GM10266 (cell line): ENCODE measurements around the gene GRIK1.

Source experiments
- DNase-seq: peaks from one replicate; pipeline ENCODE4 v3.0.0; 2012; ENCODE audit errors: extremely low spot score
- CTCF ChIP-seq: IDR thresholded peaks from 2 replicates; pipeline ENCODE4 v1.5.1; 2012; ENCODE audit warnings: mild to moderate bottlenecking, low read depth; ENCODE audit not compliant: control insufficient read depth, insufficient read depth; ENCODE audit errors: missing control alignments

The GRIK1 gene

GRCh38 chr21:29529139-29529538 is 410.7 kb downstream of the GRIK1 start:
- DNase-seq = no peak
- TF ChIP-seq CTCF = no peak

- TF ChIP-seq CTCF = no peak
- no peak for DNase-seq
Observed at GRCh38 chr21:29526545-29526944, 413.3 kb downstream of the GRIK1 start.

GRCh38 chr21:29524055-29524454 is 415.7 kb downstream of the GRIK1 start:
- no peak for TF ChIP-seq CTCF
- DNase-seq = no peak

- TF ChIP-seq CTCF = no peak
- no peak for DNase-seq
Observed at GRCh38 chr21:29523646-29524045, 416.1 kb downstream of the GRIK1 start.

- DNase-seq = no peak
Observed at GRCh38 chr21:29521872-29522271, 417.9 kb downstream of the GRIK1 start.

GRCh38 chr21:29520171-29520570 is 419.6 kb downstream of the GRIK1 start:
- no peak for TF ChIP-seq CTCF
- DNase-seq = no peak

More at GRCh38 chr21:29521872-29522271, 417.9 kb downstream of the GRIK1 start:
- TF ChIP-seq CTCF = no peak

GRCh38 chr21:29514652-29515247 is 425.0 kb downstream of the GRIK1 start:
- TF ChIP-seq CTCF = no peak
- no peak for DNase-seq
